ENCODE data around the gene TACC2.

TACC2 gene

DNA sequence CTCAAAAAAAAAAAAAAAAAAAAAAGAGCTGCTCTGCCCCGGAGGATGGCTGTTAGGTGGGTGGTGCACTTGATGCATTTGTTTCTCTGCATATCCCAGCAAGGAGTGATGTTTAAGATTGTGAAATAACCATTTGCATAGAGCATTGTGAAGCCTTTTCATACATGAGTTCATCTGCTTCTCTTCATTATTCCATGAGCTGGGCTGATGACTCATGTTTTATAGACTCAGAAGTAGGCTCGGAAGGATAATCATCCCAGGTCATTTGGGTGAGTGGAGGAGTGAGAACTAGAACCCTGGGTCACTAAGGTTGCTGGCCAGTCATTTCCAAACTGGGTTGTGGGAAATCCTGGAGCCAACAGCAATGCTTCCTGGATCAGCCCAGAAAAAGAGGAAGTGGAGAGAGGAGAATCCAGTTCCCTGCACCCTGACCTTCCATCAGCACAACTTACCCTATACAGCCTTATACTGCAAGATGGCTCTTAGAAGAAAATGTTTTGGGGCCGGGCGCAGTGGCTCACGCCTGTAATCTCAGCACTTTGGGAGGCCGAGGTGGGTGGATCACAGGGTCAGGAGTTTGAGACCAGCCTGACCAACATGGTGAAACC, 45.3 kb downstream of the TACC2 start:
- no peak overlapping the region for H3K4me3 ChIP-seq (ENCODE audit: low read depth, low read length, poor library complexity, severe bottlenecking)
- no peaks in the 10 kb centered on the region for H3K79me2 ChIP-seq (ENCODE audit: insufficient read depth, low read length)

DNA sequence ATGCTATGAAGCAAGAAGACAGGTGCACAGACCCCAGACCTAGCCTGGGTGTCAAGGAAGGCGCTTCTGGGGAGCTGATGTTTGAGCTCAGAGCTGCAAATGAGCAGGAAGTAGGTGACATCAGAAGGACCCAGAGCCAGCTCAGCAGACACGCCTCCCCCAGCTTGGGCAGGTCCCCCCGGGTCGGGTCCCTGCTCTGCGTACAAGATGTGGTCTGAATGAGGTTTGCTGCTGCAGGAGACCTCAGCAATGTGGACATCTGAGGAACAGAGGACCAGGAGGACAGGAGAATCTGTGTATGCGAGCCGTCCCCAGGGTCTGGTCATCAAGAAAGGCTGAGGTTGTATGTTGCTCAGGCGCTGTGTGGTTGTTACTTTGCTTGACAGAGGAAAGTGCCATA, 51.8 kb downstream of the TACC2 start:
- Histone ChIP-seq H3K9me3 (ENCODE audit: low read length) (no peaks in the 10 kb centered on the region), H3K27ac (ENCODE audit: low read depth, low read length, poor library complexity, severe bottlenecking) (no peak overlapping the region), H3K79me2 (ENCODE audit: insufficient read depth, low read length) (no peaks in the 10 kb centered on the region), H3K27me3 (ENCODE audit: insufficient read depth, low read length) (peaks cover 11% of the 10 kb centered on the region; the same call in 1 of the 2 replicates), H3F3A (ENCODE audit: insufficient read depth, low read length) (no peaks in the 10 kb centered on the region), H3K9me2 (ENCODE audit: low read depth, low read length) (no peaks in the 10 kb centered on the region), H3K4me1 (ENCODE audit: insufficient read depth, low read length, severe bottlenecking) (no peaks in the 10 kb centered on the region), H3K4me3 (ENCODE audit: low read depth, low read length, poor library complexity, severe bottlenecking) (no peak overlapping the region), H3K9ac (ENCODE audit: low read length) (no peak overlapping the region), H2AFZ (ENCODE audit: low read length) (no peak overlapping the region), H3K36me3 (ENCODE audit: insufficient read depth, low read length) (no peaks in the 10 kb centered on the region), H3K4me2 (ENCODE audit: low read length) (no peak overlapping the region), H4K20me1 (ENCODE audit: insufficient read depth, low read length) (no peaks in the 10 kb centered on the region)
- TF ChIP-seq, protein P1, sequence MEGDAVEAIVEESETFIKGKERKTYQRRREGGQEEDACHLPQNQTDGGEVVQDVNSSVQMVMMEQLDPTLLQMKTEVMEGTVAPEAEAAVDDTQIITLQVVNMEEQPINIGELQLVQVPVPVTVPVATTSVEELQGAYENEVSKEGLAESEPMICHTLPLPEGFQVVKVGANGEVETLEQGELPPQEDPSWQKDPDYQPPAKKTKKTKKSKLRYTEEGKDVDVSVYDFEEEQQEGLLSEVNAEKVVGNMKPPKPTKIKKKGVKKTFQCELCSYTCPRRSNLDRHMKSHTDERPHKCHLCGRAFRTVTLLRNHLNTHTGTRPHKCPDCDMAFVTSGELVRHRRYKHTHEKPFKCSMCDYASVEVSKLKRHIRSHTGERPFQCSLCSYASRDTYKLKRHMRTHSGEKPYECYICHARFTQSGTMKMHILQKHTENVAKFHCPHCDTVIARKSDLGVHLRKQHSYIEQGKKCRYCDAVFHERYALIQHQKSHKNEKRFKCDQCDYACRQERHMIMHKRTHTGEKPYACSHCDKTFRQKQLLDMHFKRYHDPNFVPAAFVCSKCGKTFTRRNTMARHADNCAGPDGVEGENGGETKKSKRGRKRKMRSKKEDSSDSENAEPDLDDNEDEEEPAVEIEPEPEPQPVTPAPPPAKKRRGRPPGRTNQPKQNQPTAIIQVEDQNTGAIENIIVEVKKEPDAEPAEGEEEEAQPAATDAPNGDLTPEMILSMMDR (IDR thresholded peaks at IDR 0.05; ENCODE audit: low read length), result no peak
- TF ChIP-seq EZH2 (IDR thresholded peaks at IDR 0.05; ENCODE audit: borderline replicate concordance, low read length), result no peak

More for the DNA sequence above, 45.3 kb downstream of the TACC2 start:
- H3F3A ChIP-seq (ENCODE audit: insufficient read depth, low read length), result no peaks in the 10 kb centered on the region
- H3K9ac ChIP-seq (ENCODE audit: low read length), result no peak overlapping the region
- H3K9me2 ChIP-seq (ENCODE audit: low read depth, low read length), result no peaks in the 10 kb centered on the region
- H3K36me3 ChIP-seq (ENCODE audit: insufficient read depth, low read length), result no peaks in the 10 kb centered on the region
- no peaks in the 10 kb centered on the region for H3K9me3 ChIP-seq (ENCODE audit: low read length)
- H3K4me2 ChIP-seq (ENCODE audit: low read length), result no peak overlapping the region
- H3K4me1 ChIP-seq (ENCODE audit: insufficient read depth, low read length, severe bottlenecking), result no peaks in the 10 kb centered on the region
- peaks cover 7% of the 10 kb centered on the region; the same call in 1 of the 2 replicates for H3K27me3 ChIP-seq (ENCODE audit: insufficient read depth, low read length)
- TF ChIP-seq, protein P1 (IDR thresholded peaks at IDR 0.05; ENCODE audit: low read length), result no peak
- no peak for TF ChIP-seq EZH2 (IDR thresholded peaks at IDR 0.05; ENCODE audit: borderline replicate concordance, low read length)
- H4K20me1 ChIP-seq (ENCODE audit: insufficient read depth, low read length), result no peaks in the 10 kb centered on the region
- H2AFZ ChIP-seq (ENCODE audit: low read length), result no peak overlapping the region
- H3K27ac ChIP-seq (ENCODE audit: low read depth, low read length, poor library complexity, severe bottlenecking), result no peak overlapping the region

- no peaks in the 10 kb centered on the region for H3K9me3 ChIP-seq (ENCODE audit: low read length)
- H4K20me1 ChIP-seq (ENCODE audit: insufficient read depth, low read length), result no peaks in the 10 kb centered on the region
- H3K79me2 ChIP-seq (ENCODE audit: insufficient read depth, low read length), result no peaks in the 10 kb centered on the region
- H3F3A ChIP-seq (ENCODE audit: insufficient read depth, low read length), result no peaks in the 10 kb centered on the region
- no peak overlapping the region for H3K4me3 ChIP-seq (ENCODE audit: low read depth, low read length, poor library complexity, severe bottlenecking)
- TF ChIP-seq, protein P1 (IDR thresholded peaks at IDR 0.05; ENCODE audit: low read length), result no peak
- no peak for TF ChIP-seq EZH2 (IDR thresholded peaks at IDR 0.05; ENCODE audit: borderline replicate concordance, low read length)
- 0 out of 2 replicates have a peak, but pooled peaks cover 4% of the 10 kb centered on the region for H3K27me3 ChIP-seq (ENCODE audit: insufficient read depth, low read length)
- H3K36me3 ChIP-seq (ENCODE audit: insufficient read depth, low read length), result no peaks in the 10 kb centered on the region
- H3K9ac ChIP-seq (ENCODE audit: low read length), result no peak overlapping the region
- H2AFZ ChIP-seq (ENCODE audit: low read length), result no peak overlapping the region
- no peaks in the 10 kb centered on the region for H3K4me1 ChIP-seq (ENCODE audit: insufficient read depth, low read length, severe bottlenecking)
- H3K27ac ChIP-seq (ENCODE audit: low read depth, low read length, poor library complexity, severe bottlenecking), result no peak overlapping the region
- H3K4me2 ChIP-seq (ENCODE audit: low read length), result no peak overlapping the region
- H3K9me2 ChIP-seq (ENCODE audit: low read depth, low read length), result no peaks in the 10 kb centered on the region
Measured at GRCh38 chr10:122042836-122043235, 53.9 kb downstream of the TACC2 start.
